GM04503 (cell line): Measurements from ENCODE around the gene TBC1D2B.

ENCODE experiments used
- DNase-seq: peaks from one replicate; pipeline ENCODE4 v3.0.0-alpha.2; 2012; ENCODE audit warnings: low read depth

TBC1D2B gene

DNA sequence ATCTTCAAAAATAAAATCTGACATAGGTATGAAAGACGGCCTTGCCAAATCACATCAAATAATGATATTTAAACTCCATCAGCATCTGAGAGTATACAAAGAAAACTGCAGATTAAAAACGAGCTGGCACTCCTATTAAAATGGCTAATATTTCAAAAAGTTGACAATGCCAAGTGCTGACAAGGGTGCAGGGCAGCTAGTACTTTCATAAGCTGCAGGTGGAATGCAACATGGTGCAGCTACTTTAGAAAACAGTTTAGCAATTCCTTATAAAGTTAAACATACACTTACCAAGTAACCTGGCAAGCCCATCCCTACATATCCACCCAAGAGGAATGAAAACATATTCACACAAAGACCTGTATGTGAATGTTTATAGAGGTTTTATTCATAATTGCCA lies 23.0 kb downstream of the TBC1D2B start:
- no peak for DNase-seq

GRCh38 chr15:78052545-78052944 lies 25.0 kb downstream of the TBC1D2B start:
- DNase-seq, result no peak

DNA sequence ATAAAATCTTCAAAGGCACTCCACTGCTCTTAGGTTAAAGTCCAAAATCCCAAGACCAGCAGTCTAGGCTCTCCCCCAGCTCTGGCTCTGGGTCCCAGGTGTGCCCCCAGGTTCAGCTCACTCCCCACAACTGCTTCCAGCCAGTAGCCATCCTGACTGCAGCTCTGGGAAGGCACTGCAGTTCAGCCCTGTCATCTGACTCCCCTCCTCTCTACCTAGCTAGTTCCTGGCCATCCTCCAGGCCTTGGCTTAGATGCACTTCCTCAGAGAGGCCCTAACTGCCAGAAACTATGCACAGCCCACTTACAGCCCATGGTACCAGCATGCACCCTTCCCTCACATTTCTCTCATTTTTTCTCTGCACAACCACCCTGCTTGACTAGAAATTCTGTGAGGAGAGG lies 25.5 kb downstream of the TBC1D2B start:
- DNase-seq, result no peak

GRCh38 chr15:78051596-78051995 lies 25.9 kb downstream of the TBC1D2B start:
- no peak for DNase-seq

DNA sequence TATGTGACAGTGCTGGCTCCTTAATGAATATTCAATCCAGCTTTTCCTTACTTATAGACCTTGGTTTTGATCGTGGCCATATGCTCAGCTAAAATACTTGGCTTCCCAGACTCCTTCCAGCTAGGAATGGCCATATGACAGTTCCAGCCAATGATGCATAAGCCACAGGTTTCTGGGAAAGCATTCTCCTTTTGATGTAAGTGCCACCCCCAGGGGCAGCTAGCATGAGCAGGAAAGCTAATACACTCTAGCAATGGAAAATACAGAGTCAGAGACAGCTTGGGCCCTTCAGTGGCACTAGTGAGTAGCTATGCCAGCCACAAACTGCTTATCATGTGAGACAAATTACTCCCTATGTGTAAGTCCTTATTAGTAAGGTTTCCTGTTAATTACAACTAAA lies 26.7 kb downstream of the TBC1D2B start:
- DNase-seq, result no peak

- no peak for DNase-seq
These were observed 27.1 kb downstream of the TBC1D2B start for GRCh38 chr15:78050441-78050809.

- peak; percentile 97 for DNase-seq
These were observed 27.6 kb downstream of the TBC1D2B start for GRCh38 chr15:78049691-78050440.

- DNase-seq, result no peak
These were observed 28.9 kb downstream of the TBC1D2B start for GRCh38 chr15:78048628-78048920.

DNA sequence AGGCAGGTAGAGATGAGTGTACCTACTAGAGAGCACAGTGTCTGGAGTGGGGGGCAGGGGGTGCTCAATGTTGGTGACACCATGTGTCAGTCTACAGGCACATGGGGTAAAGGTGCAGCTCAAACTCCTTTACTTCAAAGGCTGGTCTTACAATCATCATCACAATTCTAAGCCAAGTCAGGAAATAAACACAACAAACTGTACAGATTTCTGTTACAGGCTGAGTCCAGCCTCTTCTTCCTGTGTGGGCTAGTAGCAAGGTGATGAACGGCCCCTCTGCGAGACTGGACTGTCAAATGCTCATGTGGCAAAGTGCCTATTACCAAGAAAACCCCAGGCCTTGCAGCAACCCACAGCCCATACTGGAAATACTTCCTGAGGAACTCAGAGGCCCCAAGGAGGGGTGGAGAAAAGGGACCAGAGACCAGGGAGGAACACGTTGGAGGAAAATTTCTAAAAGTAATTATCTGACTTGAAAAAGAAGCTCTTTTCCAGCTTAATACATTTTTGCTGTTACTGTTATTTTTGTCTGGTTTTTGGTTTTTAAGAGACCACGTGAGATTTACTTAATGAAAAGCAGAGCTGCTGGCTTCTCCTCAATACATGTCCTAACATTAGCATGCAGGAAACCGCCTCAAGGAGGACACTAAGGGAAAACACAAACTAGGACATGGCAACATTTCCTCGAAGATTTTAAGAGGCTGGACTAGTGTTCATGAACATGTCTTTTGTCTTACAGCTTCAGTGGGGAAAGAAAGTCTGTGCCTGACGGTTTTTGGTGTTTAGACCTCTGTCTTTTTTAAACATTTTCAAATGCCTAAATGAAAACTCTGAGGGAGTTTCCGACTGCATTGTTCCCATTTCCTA lies 29.5 kb downstream of the TBC1D2B start:
- DNase-seq, result peak; percentile 53

- no peak for DNase-seq
These were observed 30.6 kb downstream of the TBC1D2B start for GRCh38 chr15:78046796-78047341.

- DNase-seq, result no peak
These were observed 32.3 kb downstream of the TBC1D2B start for GRCh38 chr15:78045189-78045588.

- DNase-seq, result no peak
These were observed 32.9 kb downstream of the TBC1D2B start for GRCh38 chr15:78044407-78045155.

DNA sequence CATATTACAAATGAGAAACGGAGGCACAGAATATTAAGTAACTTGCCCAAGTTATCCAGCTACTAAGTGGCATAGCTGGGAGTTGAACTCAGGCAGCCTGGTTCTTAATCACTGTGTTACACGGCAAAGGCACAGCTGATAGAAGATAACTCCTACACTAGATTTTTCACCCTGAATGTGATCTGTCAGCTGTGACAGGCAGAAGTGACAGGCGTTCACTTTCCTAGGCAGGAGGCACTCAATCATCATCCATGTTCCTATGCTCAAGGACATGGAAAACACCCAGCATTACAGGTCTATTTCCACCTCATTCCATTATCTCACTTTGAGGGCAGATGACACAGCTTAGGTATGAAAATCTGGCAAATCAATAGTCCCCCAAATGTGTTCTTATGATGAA lies 35.6 kb downstream of the TBC1D2B start:
- DNase-seq, result no peak

GRCh38 chr15:78040653-78041244 lies 36.8 kb downstream of the TBC1D2B start:
- DNase-seq, result no peak

GRCh38 chr15:78038585-78039247 lies 38.8 kb downstream of the TBC1D2B start:
- DNase-seq, result no peak

DNA sequence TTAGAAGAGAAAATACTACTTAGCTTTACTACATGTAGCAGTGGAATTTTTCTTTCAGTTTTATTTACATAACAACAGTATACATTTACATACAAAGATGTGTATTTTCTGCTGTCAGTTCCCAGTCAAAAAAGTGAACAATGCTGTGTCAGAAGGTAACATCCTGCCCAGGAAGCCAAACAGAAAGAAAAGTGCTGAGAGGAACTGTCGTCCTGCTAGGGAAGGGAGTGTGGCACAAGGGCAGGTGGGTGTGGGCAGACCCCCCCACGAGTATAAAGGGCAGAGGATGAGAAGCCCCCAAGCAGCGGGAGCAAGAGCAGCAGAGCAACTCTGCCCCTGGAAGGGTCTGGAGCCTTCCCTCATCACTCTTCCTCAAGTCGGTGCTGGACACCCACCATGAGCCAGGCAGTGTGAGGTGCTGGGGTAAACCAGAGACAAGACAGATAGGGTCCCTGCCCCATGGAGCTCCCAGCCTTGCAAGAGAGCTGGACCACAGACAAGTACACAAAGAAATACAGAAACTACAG lies 39.7 kb downstream of the TBC1D2B start:
- DNase-seq, result no peak

DNA sequence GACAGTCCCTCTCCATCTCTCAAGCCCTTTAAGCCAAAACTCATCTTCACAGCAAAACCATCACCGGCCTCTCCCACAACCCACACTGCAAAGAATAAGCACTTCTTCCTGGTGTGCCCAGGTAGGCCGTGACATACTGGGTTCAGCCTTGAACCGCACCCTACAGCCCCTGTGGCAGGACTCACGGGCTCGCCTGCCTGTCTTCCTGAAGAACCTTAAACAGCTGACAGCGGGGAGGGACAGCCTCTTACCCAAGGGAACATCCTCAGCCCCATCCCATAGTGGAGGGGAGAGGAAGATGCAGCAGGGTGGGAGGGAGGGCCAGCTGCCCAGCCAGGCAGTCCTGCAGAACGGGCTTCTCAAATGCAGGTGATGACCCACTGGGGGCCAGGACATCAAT lies 40.2 kb downstream of the TBC1D2B start:
- no peak for DNase-seq

- DNase-seq, result no peak
These were observed 41.5 kb downstream of the TBC1D2B start for GRCh38 chr15:78035861-78036476.

DNA sequence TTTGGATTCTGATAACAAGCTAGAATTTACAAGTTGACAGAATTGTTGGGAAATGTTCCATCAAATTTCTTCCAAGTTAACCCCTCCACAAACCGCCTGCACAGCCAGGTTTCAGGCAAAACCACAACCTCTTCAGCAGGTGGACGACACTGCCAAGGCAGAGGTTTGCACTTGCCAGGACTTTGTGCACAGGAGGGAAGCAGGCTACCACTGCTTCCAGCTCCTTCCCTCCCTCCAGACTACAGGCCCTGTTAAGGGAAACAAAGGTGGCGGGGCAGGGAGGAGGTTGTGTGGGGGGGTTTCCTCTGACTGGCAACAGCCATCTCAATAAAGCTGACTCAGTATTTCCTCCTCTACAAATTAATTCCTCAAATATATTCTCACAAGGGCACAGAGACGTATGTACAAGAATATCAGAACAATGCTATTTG lies 42.2 kb downstream of the TBC1D2B start:
- DNase-seq, result no peak

- DNase-seq, result no peak
These were observed 42.9 kb downstream of the TBC1D2B start for GRCh38 chr15:78034495-78035191.
